ENCODE data around the gene ZFPM1.

Gene ZFPM1

GRCh38 chr16:88580371-88580770 is 127.3 kb downstream of the ZFPM1 start:
- DNase-seq = no peak

GRCh38 chr16:88581033-88581432 is 128.0 kb downstream of the ZFPM1 start:
- no peak for DNase-seq

GRCh38 chr16:88582912-88583575 is 130.0 kb downstream of the ZFPM1 start:
- DNase-seq = no peak

GRCh38 chr16:88584676-88585075 is 131.6 kb downstream of the ZFPM1 start:
- no peak for DNase-seq

- DNase-seq = no peak
These were observed 132.2 kb downstream of the ZFPM1 start for GRCh38 chr16:88585269-88585668.

GRCh38 chr16:88585927-88586581 is 133.0 kb downstream of the ZFPM1 start:
- no peak for DNase-seq

Measured in NCI-H510A (cell line).